ENCODE data around the gene SYT7.

Gene SYT7

GRCh38 chr11:61534025-61534932 lies 46.6 kb downstream of the SYT7 start:
- DNase-seq (no peak), ATAC-seq (no peak)
- H3K9me3 Mint-ChIP-seq: no peaks in the 10 kb centered on the region
- H3K4me3 Mint-ChIP-seq: no peak overlapping the region
- H3K27me3 Mint-ChIP-seq: peaks cover 18% of the 10 kb centered on the region
- H3K4me1 Mint-ChIP-seq: no peaks in the 10 kb centered on the region
- no peaks in the 10 kb centered on the region for H3K36me3 Mint-ChIP-seq (ENCODE audit: low read depth)
- H3K27ac Mint-ChIP-seq: no peak overlapping the region

- Mint-ChIP-seq H3K27ac (no peak overlapping the region), H3K36me3 (ENCODE audit: low read depth) (no peaks in the 10 kb centered on the region), H3K4me1 (no peaks in the 10 kb centered on the region), H3K4me3 (no peak overlapping the region), H3K27me3 (peaks cover 21% of the 10 kb centered on the region), H3K9me3 (no peaks in the 10 kb centered on the region)
- DNase-seq (no peak), ATAC-seq (no peak)
These were observed 47.5 kb downstream of the SYT7 start for GRCh38 chr11:61533401-61533800.

GRCh38 chr11:61533039-61533375 lies 47.9 kb downstream of the SYT7 start:
- peaks cover 21% of the 10 kb centered on the region for H3K27me3 Mint-ChIP-seq
- ATAC-seq (no peak), DNase-seq (no peak)
- no peak overlapping the region for H3K27ac Mint-ChIP-seq
- no peaks in the 10 kb centered on the region for H3K36me3 Mint-ChIP-seq (ENCODE audit: low read depth)
- no peaks in the 10 kb centered on the region for H3K4me1 Mint-ChIP-seq
- H3K9me3 Mint-ChIP-seq: no peaks in the 10 kb centered on the region
- H3K4me3 Mint-ChIP-seq: no peak overlapping the region

GRCh38 chr11:61532134-61533038 lies 48.5 kb downstream of the SYT7 start:
- Mint-ChIP-seq H3K27me3 (peaks cover 24% of the 10 kb centered on the region), H3K4me1 (no peaks in the 10 kb centered on the region), H3K27ac (no peak overlapping the region), H3K36me3 (ENCODE audit: low read depth) (no peaks in the 10 kb centered on the region), H3K9me3 (no peaks in the 10 kb centered on the region), H3K4me3 (no peak overlapping the region)
- ATAC-seq (peak; percentile 60), DNase-seq (peak; percentile 53)

- H3K9me3 Mint-ChIP-seq: no peaks in the 10 kb centered on the region
- no peaks in the 10 kb centered on the region for H3K4me1 Mint-ChIP-seq
- no peak overlapping the region for H3K27ac Mint-ChIP-seq
- H3K4me3 Mint-ChIP-seq: no peak overlapping the region
- no peaks in the 10 kb centered on the region for H3K36me3 Mint-ChIP-seq (ENCODE audit: low read depth)
- no peak for DNase-seq
- peaks cover 28% of the 10 kb centered on the region for H3K27me3 Mint-ChIP-seq
- ATAC-seq: no peak
These were observed 49.8 kb downstream of the SYT7 start for GRCh38 chr11:61531044-61531443.

- Mint-ChIP-seq H3K4me1 (no peaks in the 10 kb centered on the region), H3K27me3 (peaks cover 31% of the 10 kb centered on the region), H3K4me3 (no peak overlapping the region), H3K9me3 (no peaks in the 10 kb centered on the region), H3K27ac (no peak overlapping the region), H3K36me3 (ENCODE audit: low read depth) (no peaks in the 10 kb centered on the region)
- DNase-seq (no peak), ATAC-seq (no peak)
These were observed 51.2 kb downstream of the SYT7 start for GRCh38 chr11:61529537-61530225.

GRCh38 chr11:61528114-61528513 lies 52.8 kb downstream of the SYT7 start:
- H3K4me1 Mint-ChIP-seq: no peaks in the 10 kb centered on the region
- H3K9me3 Mint-ChIP-seq: no peaks in the 10 kb centered on the region
- no peak for DNase-seq
- no peak overlapping the region for H3K27ac Mint-ChIP-seq
- H3K4me3 Mint-ChIP-seq: no peak overlapping the region
- peaks cover 20% of the 10 kb centered on the region for H3K27me3 Mint-ChIP-seq
- no peaks in the 10 kb centered on the region for H3K36me3 Mint-ChIP-seq (ENCODE audit: low read depth)
- no peak for ATAC-seq

- Mint-ChIP-seq H3K36me3 (ENCODE audit: low read depth) (no peaks in the 10 kb centered on the region), H3K4me3 (no peak overlapping the region), H3K9me3 (no peaks in the 10 kb centered on the region), H3K27ac (no peak overlapping the region), H3K4me1 (no peaks in the 10 kb centered on the region), H3K27me3 (peaks cover 20% of the 10 kb centered on the region)
- no peak for ATAC-seq
- DNase-seq: no peak
These were observed 53.7 kb downstream of the SYT7 start for GRCh38 chr11:61526956-61527731.

GRCh38 chr11:61526229-61526628 lies 54.6 kb downstream of the SYT7 start:
- no peaks in the 10 kb centered on the region for H3K9me3 Mint-ChIP-seq
- no peak for DNase-seq
- ATAC-seq: no peak
- H3K27me3 Mint-ChIP-seq: peaks cover 23% of the 10 kb centered on the region
- no peak overlapping the region for H3K4me3 Mint-ChIP-seq
- no peaks in the 10 kb centered on the region for H3K4me1 Mint-ChIP-seq
- H3K36me3 Mint-ChIP-seq (ENCODE audit: low read depth): no peaks in the 10 kb centered on the region
- no peak overlapping the region for H3K27ac Mint-ChIP-seq

GRCh38 chr11:61524963-61525587 lies 55.8 kb downstream of the SYT7 start:
- no peaks in the 10 kb centered on the region for H3K9me3 Mint-ChIP-seq
- no peak for DNase-seq
- H3K36me3 Mint-ChIP-seq (ENCODE audit: low read depth): no peaks in the 10 kb centered on the region
- ATAC-seq: no peak
- H3K27ac Mint-ChIP-seq: no peak overlapping the region
- H3K4me1 Mint-ChIP-seq: no peaks in the 10 kb centered on the region
- peaks cover 23% of the 10 kb centered on the region for H3K27me3 Mint-ChIP-seq
- H3K4me3 Mint-ChIP-seq: no peak overlapping the region

- ATAC-seq: no peak
- peaks cover 23% of the 10 kb centered on the region for H3K27me3 Mint-ChIP-seq
- DNase-seq: no peak
- H3K36me3 Mint-ChIP-seq (ENCODE audit: low read depth): no peaks in the 10 kb centered on the region
- no peak overlapping the region for H3K27ac Mint-ChIP-seq
- no peaks in the 10 kb centered on the region for H3K4me1 Mint-ChIP-seq
- no peaks in the 10 kb centered on the region for H3K9me3 Mint-ChIP-seq
- H3K4me3 Mint-ChIP-seq: no peak overlapping the region
These were observed 56.4 kb downstream of the SYT7 start for GRCh38 chr11:61524446-61524845.

GRCh38 chr11:61522881-61523280 lies 58.0 kb downstream of the SYT7 start:
- Mint-ChIP-seq H3K36me3 (ENCODE audit: low read depth) (no peaks in the 10 kb centered on the region), H3K4me3 (no peak overlapping the region), H3K9me3 (no peaks in the 10 kb centered on the region), H3K4me1 (no peaks in the 10 kb centered on the region), H3K27ac (no peak overlapping the region), H3K27me3 (peaks cover 22% of the 10 kb centered on the region)
- DNase-seq (no peak), ATAC-seq (no peak)

GRCh38 chr11:61518032-61518795 lies 62.7 kb downstream of the SYT7 start:
- DNase-seq (no peak), ATAC-seq (no peak)
- Mint-ChIP-seq H3K4me1 (peaks cover 4% of the 10 kb centered on the region), H3K4me3 (no peak overlapping the region), H3K27ac (no peak overlapping the region), H3K27me3 (peaks cover 22% of the 10 kb centered on the region), H3K36me3 (ENCODE audit: low read depth) (no peaks in the 10 kb centered on the region), H3K9me3 (no peaks in the 10 kb centered on the region)

Measured in activated naive CD8-positive, alpha-beta T cell treated with anti-CD3 and anti-CD28 coated beads, Interleukin-2, amount 50 U/mL, for 24 hours (primary cell).